Mononuclear cell (primary cell): ENCODE results near the gene DHX8. TPM values are rescaled to one million over a fixed set of nuclear protein-coding genes. Genes with fewer than 3 reads are reported as not detected.

Experiments
- H3K27me3 ChIP-seq: 2 replicates; pipeline ENCODE4 v1.6.0; 2011; ENCODE audit warnings: low read length, control low read depth; ENCODE audit not compliant: insufficient read depth
- H3K4me1 ChIP-seq: 2 replicates; pipeline ENCODE4 v1.5.1; 2011; ENCODE audit warnings: mild to moderate bottlenecking, low read length, control low read depth; ENCODE audit not compliant: insufficient read depth
- H3K4me3 ChIP-seq: 2 replicates; pipeline ENCODE4 v1.5.1; 2011; ENCODE audit warnings: mild to moderate bottlenecking, low read length, moderate library complexity
- H3K9me3 ChIP-seq: 2 replicates; pipeline ENCODE4 v1.5.1; 2011; ENCODE audit warnings: low read depth, mild to moderate bottlenecking, control low read depth, low read length
- total RNA-seq: library from RNA; depleted of rRNA; stranded (reverse); fragments of >200 nt; gene quantifications from one replicate; pipeline ENCODE4 v1.2.3, GENCODE V29; 2012

DHX8 gene
- total RNA-seq, 1 donor, result 87.4 TPM

DNA sequence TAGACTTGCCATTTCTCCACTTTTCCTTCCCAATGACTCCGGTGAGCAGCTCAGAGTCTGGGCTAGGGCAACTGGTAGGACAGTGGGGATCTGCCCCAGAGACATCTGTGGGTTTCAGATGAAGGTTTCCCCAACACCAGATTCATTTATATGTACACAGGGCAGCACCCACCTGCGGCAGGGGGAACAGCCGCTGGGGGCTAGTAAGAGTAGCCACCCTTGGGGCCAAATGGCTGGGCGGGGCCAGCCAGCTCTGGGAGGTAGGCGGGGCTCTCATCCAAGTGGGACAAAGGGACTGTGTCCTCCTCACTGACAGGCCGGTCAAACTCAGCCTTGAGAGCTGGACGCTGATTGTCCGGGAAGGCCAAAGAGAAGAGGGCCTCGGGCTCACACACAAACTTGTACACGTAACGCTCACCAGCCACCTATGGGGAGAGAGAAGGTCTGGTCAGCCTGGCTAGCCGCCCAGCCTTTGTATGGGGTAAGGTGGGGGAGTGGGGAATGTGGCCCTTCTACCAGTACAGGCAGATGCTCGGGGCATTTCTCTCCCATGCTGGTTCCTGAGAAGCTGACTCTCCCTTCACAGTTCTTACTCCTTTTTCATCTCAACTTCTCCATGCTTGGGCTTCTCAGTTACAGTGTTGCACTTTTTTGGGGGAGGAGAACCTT is 44.7 kb downstream of the DHX8 start:
- Histone ChIP-seq H3K4me1 (peaks cover 6% of the 10 kb centered on the region), H3K9me3 (no peaks in the 10 kb centered on the region), H3K4me3 (no peak overlapping the region), H3K27me3 (no peaks in the 10 kb centered on the region)

DNA sequence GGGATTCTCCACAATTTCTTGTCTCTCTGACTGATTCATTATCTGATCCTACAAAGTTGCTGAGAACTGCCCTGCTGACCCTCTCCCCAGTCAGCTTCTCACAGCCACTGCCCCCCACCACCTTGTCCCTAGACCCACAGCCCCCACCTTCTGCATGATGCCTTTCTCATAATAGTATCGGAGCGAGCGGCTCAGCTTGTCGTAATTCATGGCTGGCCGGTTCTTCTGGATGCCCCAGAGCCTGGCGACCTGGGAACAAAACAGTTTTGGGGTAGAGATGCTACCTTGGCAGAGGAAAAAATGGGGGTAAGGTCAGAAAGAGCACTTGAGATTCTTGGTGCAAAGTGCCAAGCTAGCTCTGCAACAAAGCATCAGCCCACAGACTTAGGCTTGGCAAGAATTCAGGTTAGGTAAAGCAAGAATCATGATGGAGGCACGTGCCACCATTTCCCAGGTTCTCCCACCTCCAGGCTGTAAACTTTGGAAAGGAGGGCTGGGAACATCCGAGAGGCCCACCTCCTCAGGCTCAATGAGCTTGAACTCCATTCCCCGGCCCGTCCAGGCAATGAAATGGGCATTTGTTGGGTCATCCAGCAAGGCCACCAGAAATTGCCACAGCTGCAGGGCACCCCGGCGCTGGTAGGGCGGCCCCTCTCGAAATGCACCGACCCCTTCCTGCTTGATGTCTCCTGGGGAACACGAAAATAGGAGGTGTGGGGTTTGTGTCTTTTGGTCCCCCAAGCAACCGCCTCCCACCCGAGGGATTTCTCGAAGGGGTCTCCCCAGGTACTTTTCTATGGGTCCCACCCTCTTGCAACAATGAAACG is 45.4 kb downstream of the DHX8 start:
- H3K4me1 ChIP-seq, result peaks cover 6% of the 10 kb centered on the region
- no peaks in the 10 kb centered on the region for H3K27me3 ChIP-seq
- H3K4me3 ChIP-seq, result no peak overlapping the region
- H3K9me3 ChIP-seq, result no peaks in the 10 kb centered on the region

DNA sequence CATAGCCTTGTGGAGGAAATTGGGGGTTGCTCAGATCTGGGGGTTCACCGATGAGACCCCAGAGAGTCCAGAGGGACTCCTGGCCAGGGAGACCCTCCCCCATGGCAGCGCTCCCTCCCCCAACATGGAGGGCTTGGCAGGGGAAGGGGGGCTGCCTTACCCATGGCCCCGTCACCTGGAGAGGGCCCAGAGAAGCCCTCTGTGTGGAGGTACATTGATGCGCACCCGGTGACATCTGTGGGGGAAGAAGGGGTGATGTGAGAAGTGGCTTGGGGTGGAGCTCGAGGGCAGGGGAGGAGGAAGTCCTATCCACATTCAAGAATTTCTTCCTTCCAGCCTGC is 46.1 kb downstream of the DHX8 start:
- H3K9me3 ChIP-seq, result no peaks in the 10 kb centered on the region
- H3K4me1 ChIP-seq, result peaks cover 6% of the 10 kb centered on the region
- H3K4me3 ChIP-seq, result no peak overlapping the region
- no peaks in the 10 kb centered on the region for H3K27me3 ChIP-seq

DNA sequence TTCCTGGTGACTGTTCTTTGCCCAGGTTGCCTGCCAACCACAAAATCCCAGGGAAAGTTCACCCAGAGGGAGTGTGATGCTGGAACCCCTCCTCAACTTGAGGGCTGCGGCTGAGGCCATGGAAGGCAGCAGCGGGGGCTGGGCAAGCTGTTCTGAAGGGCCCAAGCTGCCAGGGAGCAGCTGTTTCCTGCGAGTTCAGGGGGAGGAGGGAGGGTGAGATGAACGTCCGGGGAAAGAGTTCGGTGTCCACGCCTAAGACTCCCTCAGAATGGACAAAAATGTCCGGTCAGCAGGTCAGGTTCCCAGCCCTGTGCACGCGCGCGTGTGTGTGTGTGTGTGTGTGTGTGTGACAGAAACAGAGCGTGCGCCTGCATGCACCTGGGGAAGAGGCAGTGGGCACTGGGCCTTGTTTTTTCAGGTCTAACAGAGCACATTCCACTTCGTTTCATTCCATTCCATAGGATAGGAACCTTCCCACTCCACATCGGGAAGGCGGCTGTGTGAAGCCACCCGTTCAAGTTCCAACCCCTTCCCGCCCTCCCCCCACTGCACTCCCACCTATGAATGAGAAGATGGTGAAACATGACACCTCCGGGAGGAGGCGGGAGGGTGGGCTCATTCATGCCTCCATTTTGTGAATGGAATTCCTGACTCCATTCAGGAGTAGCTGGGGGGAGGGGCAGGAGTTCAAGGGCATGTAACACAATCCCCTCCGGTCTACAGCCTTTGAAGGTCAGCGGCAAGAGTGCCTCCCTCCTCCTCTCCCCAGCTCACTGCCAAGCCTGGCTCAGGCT is 46.7 kb downstream of the DHX8 start:
- Histone ChIP-seq H3K27me3 (no peaks in the 10 kb centered on the region), H3K4me1 (peaks cover 6% of the 10 kb centered on the region), H3K4me3 (no peak overlapping the region), H3K9me3 (no peaks in the 10 kb centered on the region)

DNA sequence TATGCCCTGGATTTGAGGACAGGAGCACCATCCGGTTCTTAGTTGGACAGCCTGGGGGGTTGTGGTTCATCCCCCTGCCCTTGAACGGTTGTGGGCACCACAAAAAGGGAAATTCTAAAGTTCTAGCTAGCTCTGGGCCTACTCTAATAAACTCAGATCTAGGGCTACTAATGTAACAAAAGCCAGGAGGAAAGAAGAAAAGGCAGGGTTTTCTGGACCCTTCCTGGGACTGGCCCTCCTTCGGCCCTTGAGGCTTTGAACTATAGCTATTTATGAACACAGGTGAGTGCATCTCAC is 47.3 kb downstream of the DHX8 start:
- Histone ChIP-seq H3K4me3 (no peak overlapping the region), H3K27me3 (no peaks in the 10 kb centered on the region), H3K9me3 (no peaks in the 10 kb centered on the region), H3K4me1 (peaks cover 6% of the 10 kb centered on the region)

DNA sequence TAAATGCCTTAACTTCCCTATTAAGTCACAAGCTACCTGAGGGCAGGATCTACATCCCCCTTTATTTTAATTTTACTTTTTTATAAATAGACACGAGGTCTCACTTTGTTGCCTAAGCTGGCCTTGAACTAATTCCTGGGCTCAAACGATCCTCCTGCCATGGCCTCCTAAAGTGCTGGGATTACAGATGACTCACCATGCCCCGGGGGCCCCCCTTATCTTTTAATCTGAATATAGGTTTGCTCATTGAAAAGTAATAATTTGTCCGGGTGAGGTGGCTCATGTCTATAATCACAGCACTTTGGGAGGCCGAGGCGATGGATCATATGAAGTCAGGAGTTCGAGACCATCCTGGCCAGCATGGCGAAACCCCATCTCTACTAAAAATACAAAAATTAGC is 48.2 kb downstream of the DHX8 start:
- Histone ChIP-seq H3K27me3 (no peaks in the 10 kb centered on the region), H3K4me1 (peaks cover 6% of the 10 kb centered on the region), H3K9me3 (no peaks in the 10 kb centered on the region), H3K4me3 (no peak overlapping the region)

DNA sequence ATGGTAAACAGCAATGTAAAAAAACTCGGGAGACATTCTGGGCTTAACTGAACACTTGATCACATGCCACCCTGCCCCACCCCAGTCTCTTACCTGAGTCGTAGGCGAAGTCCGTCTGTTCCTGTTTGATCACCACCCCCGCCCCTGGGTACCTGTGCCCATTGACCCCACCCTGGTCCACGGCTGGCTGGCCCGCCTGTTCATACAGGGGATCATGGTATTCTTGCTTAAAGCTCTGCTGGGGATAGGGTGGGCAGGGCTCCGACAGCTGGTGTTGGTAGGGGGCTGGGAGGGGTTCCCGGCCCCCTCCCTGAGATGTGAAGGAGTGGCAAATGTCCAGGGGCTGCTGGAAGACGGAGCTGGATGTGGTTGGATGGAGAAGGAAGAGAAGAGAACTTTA is 48.8 kb downstream of the DHX8 start:
- Histone ChIP-seq H3K4me1 (peaks cover 6% of the 10 kb centered on the region), H3K4me3 (no peak overlapping the region), H3K9me3 (no peaks in the 10 kb centered on the region), H3K27me3 (no peaks in the 10 kb centered on the region)

DNA sequence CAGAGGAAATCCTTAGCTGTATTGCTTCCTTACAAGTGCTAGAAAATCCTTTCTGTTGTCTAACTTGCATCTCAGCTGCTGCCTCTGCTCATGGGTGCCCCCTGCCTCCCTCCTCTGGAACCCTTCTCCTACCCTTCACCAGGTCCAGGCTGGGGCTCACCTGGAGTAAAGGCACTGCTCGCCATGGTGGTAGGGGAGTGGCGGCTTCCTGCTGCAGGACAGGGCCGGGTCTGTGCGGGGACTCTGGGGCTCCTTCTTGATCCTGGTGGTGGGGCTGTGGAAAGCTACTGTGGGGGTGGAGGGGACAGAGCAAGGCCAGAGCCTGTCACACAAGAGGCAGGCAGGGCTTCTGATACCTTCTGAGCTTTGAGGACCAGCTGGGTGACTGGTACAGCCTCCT is 49.9 kb downstream of the DHX8 start:
- Histone ChIP-seq H3K27me3 (no peaks in the 10 kb centered on the region), H3K4me1 (peaks cover 6% of the 10 kb centered on the region), H3K9me3 (no peaks in the 10 kb centered on the region), H3K4me3 (no peak overlapping the region)

DNA sequence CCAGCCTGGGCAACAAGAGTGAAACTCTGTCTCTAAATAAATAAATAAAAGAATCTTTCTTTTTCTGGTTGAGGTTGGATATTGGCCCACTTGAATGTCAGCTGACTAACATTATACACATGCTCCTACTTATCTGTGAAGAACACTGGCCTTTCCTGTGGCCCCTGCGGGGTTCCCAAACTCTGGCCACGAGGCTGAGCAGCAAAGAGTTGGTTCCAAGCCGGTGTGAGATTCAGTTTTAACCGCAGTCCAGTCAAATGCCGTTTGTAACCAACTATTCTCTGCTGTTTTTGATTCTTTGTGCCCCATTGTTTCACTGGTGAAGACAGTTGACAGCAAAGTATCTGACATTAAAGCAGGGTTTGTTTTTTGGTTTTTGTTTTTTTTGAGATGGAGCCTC is 51.1 kb downstream of the DHX8 start:
- Histone ChIP-seq H3K4me3 (no peak overlapping the region), H3K4me1 (peaks cover 4% of the 10 kb centered on the region), H3K9me3 (no peaks in the 10 kb centered on the region), H3K27me3 (no peaks in the 10 kb centered on the region)

DNA sequence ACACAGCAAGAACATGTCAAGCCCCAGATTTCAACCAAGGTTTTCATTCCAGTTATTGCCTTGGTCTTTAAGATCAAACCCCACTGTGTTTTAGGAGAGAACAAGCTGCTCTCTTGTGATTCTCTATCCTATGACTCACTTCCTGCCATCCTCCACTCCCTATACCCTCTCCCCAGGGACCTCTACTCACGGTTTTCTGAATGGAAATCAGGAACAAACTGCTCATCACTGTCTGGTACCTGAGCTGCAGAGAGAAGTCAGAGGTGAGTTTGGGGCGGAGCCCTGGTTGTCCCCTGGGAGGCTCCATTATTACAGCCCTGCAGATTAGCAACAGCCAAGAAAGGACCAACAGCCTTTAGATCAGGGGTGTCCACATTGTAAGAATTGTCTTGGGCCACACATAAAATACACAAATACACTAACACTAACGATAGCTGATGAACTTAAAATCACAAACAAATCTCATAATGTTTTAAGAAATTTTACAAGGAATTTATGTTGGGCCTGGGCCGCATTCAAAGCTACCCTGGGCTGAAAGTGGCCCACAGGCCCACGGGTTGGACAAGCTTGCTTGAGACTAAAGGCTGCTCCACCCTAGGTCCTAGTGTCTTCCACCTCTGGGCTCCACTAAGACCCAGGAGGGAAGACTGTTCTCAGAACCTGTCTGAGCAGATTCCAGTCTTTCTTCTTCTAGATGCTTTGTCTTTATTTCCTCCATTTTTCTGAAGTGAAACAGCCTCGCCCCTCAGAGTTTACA is 52.6 kb downstream of the DHX8 start:
- Histone ChIP-seq H3K4me1 (no peaks in the 10 kb centered on the region), H3K9me3 (no peaks in the 10 kb centered on the region), H3K4me3 (no peak overlapping the region), H3K27me3 (no peaks in the 10 kb centered on the region)

DNA sequence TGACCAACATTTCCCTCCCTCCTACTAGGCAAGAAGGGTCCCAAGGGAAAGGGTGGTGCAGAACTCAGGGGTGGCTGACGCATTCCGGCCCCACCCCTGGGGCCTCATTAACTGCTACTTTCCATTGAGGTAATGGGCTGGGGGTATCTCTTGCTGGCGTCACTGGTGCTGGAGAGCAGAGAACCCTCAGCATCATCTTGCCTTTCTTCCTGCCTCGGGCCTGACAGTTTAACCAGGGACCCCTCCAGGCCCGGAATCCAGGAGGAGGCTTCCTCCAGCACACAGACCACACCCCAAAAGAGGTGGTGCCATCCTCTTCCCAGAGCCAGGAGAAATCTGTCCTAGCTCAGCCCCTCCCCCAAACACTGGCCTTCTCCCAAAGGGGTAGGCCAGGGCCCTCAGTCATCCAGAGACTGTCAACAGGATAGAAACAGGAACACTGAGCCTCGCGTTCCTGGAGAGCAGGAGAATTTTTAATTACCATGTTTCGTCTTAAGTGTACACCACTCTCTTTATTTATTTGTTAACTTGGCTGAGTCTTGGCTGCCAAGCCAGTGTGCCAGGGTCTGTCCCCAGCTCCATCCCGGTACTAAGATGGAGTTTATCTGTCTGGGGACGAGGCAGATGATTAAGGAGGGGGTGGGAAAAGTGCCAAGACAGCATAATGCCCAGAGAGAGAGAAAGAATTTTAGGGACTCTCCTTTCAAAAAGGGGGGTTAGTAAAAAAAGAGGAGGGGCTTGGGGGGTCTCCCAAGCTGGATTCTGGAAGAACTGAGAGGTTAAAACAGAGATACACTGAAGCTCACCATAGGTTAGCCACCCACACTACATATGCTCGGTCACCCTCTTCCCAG is 57.3 kb downstream of the DHX8 start:
- Histone ChIP-seq H3K4me1 (peaks cover 7% of the 10 kb centered on the region), H3K27me3 (peaks cover 21% of the 10 kb centered on the region), H3K4me3 (no peak overlapping the region), H3K9me3 (no peaks in the 10 kb centered on the region)

DNA sequence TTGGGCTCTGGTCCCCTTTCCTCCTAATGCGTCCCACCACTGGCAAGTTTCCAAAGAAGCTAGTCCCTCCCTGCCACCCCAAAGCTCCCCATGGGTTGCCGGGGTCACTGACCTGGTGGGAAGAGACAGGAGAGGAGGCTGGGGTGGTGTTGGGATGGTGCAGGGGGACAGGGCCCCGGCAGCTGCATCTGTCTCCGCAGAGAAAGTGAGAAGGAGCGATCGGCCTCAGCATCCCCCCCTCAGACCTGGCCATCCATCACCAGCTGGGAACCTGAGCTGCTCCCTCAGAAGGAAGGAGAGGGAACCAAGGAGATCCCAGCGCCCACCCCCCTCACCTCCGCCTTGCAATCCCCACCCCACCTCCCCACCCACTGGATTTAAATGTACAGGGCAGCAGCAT is 59.1 kb downstream of the DHX8 start:
- no peak overlapping the region for H3K4me3 ChIP-seq
- peaks cover 22% of the 10 kb centered on the region for H3K4me1 ChIP-seq
- peaks cover 35% of the 10 kb centered on the region for H3K27me3 ChIP-seq
- H3K9me3 ChIP-seq, result no peaks in the 10 kb centered on the region

DNA sequence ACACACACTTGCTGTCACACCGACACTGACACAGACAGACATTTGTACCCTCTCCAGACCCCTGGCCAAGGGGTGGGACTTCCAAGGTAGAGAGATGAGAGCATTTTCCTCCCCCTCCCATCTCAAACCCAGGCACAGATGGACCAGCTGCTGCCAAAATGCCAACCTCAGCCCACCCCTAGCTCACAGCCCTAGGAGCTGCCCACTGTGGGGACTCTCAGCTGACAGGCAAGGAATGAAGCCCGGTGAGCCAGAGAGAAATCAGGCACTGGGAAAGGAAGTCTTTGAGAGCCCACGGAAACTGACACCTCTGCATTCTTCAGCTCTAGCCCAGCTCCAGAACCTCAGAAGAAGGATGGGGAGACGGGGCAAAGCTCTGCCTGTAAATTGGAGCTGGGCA is 59.5 kb downstream of the DHX8 start:
- Histone ChIP-seq H3K27me3 (peaks cover 40% of the 10 kb centered on the region), H3K4me3 (no peak overlapping the region), H3K9me3 (no peaks in the 10 kb centered on the region), H3K4me1 (peaks cover 22% of the 10 kb centered on the region)

DNA sequence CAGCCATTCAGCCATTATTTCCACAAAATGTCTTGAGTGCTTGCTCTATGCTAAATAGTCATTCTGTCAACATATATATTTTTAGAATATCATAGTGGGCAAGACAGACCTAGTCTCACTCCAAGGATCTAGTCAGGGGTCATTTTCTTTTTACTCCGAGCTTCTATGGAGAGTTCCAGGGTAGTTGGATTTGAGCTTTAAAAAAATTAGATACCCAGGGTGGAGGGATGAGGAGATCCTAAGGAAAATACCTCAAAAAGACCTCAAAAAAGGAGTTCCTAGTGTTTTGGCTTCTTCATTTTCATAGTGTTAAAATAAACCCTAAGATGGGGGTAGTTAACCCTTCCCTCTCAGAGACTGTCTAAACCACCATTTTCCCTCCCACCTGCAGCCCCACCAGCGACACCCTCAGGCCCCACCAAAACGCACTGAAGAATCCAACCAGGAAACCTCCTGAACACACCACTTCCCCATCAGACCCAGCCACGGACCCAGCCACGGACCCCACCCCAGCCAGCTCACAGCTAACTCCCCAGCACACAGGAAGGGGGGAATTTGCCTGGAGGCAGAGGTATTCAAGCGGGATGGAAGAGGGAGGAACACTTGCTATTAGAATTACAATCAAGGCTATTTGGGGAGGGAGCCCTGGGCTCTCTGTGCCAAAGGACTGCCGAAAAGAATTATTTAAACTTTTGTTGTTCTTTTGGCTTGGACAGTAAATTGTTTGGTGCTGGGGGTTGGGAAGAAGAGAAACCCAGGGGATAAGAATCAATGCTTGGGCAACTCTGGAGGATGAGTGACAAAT is 60.2 kb downstream of the DHX8 start:
- H3K4me1 ChIP-seq, result peaks cover 22% of the 10 kb centered on the region
- H3K27me3 ChIP-seq, result peaks cover 44% of the 10 kb centered on the region
- no peak overlapping the region for H3K4me3 ChIP-seq
- H3K9me3 ChIP-seq, result no peaks in the 10 kb centered on the region
